ENCODE results near the gene RANBP1.
"Not testable (repeated sequence)": the region's sequence is repeated elsewhere in the genome, so short reads cannot be mapped to it uniquely, and the experiment has no call there.

RANBP1 gene

DNA sequence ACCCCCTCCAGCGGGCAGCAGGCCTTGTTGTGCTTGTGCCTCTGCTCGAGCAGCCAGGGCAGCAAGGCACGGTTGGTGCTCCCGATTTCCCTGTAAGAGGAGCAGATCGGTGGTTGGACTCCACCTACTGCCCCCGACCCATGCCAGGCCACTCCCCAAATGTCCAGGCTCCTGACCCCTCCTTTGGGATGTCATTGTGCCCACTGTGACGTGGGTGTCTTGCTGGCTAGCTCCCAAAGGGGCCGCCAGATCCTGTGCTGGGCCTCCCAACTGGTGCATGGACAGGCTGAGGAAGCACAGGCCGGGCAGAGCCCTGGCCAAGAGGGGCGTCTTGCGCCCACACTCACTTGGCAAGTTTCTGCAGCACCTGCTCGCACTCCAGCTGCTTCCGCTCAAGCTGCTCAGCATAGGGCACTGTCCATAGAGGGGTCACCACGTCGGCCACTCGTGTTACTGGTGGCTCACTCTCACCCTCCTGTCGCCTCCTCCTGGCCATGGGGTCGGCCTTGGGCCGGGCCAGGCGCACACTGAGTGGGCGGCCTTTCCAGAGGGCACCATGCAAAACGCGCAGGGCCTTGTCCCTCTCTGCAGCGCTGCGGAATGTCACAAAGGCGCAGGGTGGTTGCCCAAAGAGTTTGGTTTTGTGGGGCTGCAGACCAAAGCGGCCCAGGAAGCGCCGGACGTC is at the start of gene RANBP1:
Gene RANBP1, plus strand, starts transcription at position 414 of the 685 bp plus-strand sequence. Its CDS starts 81 bp downstream, at position 495.
- DNase-seq = no peak

DNA sequence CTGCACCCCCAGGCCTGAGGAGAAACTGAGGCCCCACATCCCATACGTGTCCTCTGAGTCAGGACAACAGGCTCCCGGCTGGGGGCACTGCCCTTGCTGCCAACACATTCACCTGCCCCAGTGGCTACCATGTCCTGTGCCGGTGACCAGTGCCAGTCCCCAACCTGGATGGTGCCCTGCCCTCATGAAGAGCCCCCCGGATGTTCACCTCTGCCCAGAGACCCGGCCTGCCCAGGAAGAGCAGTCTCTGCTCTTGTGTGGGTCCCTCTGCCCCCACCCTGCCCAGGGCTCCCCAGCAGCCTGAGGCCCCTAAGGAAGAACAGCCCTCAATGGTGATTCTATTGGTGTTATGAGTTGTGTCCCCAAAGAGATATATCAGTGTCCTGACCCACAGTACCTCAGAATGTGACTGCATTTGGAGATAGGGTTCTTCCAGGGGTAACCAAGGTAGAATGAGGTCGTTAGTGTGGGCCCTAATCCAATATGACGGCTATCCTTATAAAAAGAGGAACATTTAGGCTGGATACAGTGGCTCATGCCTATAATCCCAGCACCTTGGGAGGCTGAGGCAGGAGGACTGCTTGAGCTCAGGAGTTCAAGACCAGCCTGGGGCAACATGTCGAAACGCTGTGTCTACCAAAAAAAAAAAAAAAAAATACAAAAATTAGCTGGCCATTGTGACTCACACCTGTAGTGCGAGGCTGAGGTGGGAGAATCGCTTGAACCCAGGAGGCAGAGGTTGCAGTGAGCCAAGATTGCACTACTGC is 49.1 kb upstream of the RANBP1 start:
- no peak for DNase-seq

DNA sequence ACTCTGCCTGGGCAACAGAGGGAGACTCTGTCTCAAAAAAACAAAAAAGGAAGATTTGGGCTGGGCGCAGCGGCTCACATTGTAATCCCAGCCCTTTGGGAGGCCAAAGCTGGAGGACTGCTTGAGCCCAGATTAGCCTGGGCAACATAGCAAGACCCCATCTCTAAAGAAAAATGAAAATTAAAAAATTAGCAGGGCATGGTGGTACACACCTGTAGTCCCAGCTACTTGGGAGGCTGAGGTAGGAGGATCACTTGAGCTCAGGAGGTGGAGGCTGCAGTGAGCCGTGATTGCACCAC is 48.6 kb upstream of the RANBP1 start:
- not testable (repeated sequence) for DNase-seq

DNA sequence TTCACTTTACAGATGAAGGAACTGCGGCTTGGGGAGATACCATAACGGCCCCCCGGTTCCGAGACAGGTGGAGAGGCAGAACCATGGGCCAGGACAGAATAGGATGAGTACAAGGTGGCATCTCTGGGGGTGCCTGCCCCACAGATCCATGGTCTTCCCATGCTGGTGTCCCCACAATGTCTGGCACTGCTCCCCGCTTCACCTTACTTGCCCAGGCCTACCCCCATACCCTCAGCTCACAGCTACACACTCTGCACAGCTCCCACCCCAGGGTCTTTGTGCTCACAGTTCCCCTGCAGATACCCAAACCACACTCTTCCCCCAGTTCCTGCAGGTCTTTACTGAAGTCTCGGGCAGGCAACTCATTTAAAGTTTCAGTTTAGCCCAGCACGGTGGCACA is 47.3 kb upstream of the RANBP1 start:
- DNase-seq = no peak

DNA sequence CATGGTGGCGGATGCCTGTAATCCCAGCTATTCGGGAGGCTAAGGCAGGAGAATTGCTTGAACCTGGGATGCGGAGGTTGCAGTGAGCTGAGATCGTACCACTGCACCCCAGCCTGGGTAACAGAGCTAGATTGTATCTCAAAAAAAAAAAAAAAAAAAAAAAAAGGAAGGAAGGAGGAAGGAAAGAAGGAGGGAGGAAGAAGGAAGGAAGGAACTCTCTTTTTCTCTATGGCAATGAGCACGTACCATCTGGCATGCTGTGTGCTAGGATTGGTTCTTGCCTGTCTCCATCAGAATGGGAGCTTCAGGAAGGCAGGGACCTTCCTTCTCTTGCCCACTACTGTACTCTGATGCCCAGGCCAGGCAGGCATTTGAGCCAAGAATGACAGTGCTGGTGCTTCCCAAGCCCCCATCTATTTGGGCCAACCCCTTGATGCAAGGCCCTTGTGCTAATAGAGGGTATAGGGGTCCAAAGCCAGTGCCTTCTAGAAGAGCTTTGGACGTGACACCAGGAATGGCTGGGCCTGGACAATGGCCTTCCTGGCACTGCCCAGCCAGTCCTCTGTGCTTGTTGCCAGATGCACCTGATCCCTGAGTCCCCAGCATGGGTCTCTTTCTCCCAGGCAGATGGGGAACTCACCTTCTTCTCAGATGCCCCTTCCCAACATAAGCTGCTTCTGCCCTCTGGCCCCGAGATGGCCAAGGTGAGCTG is 46.4 kb upstream of the RANBP1 start:
- DNase-seq = no peak

DNA sequence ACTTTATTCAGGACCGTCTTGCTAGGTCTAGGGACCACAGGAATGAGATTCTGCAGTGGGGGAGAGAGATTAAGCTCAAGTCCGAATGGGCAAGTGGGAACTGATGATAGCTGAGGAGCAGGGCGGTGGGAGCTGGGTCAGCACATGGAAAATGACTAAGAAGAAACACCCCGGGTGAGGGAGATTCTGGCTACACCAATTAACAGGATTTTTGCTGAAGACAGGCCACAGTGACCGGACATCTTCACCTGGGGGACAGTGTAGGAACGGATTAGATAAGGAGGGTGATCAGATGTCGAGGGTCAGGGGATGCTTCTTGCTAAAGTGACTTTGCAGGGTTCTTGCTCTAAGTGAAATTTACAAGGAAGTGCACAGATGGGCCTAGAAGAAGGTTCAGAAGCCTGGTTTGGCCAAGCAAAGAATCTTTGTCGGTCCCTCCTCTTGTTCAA is 44.4 kb upstream of the RANBP1 start:
- no peak for DNase-seq

DNA sequence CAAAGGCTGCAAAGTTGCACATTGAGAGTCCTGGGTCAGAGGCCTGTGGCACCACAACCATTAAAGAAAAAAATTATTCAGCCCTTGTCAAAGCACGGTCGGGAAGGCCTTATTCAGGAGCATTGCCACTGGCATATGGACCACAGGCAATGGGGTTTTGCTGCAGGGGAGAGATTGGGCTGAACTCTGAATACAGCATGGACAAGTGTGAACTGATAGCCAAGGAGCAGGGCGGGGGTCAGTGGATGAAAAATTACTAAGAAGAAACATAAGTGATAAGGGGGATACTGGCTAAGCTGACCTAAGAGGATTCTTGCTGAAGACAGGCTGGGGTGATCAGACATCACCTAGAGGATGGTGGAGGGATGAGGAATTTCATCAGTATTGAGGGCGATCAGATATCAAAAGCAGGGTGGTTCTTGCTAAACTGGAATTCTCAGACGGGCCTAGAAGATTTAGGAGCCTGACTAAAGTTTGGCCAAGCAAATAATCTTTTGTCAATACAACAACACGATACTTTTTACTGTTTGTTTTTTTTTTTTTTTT is 39.2 kb upstream of the RANBP1 start:
- no peak for DNase-seq

DNA sequence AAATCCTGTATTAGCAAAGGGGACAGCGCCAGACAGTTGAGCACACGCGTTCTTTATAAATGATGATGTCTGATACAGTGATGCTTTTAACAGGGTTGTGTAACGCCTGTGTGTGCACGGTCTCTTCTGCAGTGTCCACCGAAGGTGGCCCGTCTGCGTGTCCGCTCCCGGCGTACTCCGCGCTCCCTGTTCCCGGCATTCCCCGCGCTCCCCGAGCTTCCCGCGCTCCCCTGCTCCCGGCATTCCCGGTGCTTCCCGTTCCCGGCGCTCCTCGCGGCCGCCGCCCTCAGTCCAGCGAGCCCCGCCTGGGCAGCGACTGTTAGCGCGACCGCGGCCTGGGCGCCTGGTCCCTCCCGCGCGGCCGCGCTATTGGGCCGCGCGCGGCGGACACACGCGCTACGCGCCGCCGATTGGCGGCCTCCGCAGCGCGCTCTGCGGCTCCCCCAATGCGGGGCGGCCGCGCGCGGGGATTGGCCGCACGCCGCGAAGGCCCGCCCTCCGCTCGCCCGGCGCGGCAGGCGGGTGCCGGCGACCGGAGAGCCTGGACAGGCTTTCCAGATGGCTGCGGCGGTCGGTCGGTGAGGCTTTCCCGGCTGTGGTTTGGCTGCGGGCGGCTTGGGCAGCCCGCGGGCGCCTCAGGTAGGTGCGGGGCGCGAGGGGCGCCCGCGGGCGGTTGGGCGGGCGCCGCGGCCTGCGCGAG is 36.0 kb upstream of the RANBP1 start, which contains the start of gene DGCR8:
Gene DGCR8, plus strand, starts transcription at position 497 of the 700 bp plus-strand sequence. CDS start 5,723 bp downstream, outside the sequence.
- peak; percentile 95 for DNase-seq

DNA sequence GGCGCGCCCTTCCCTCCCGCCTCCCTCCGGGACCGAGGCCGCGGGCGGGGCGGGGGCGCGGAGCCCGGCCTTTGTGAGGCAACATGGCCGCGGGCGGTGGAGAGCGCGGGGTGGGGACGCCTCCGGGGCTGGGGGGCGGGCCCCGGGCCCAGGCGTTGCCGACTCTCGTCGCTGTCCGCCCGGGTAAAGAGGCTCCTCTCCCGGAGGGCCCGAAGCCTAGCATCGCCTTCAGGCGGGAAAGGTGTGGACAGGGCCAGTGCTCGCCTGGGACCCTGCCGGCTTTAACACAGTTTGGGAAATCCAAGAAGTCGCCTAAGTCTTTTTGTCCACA is 35.5 kb upstream of the RANBP1 start:
- DNase-seq = peak; percentile 55

DNA sequence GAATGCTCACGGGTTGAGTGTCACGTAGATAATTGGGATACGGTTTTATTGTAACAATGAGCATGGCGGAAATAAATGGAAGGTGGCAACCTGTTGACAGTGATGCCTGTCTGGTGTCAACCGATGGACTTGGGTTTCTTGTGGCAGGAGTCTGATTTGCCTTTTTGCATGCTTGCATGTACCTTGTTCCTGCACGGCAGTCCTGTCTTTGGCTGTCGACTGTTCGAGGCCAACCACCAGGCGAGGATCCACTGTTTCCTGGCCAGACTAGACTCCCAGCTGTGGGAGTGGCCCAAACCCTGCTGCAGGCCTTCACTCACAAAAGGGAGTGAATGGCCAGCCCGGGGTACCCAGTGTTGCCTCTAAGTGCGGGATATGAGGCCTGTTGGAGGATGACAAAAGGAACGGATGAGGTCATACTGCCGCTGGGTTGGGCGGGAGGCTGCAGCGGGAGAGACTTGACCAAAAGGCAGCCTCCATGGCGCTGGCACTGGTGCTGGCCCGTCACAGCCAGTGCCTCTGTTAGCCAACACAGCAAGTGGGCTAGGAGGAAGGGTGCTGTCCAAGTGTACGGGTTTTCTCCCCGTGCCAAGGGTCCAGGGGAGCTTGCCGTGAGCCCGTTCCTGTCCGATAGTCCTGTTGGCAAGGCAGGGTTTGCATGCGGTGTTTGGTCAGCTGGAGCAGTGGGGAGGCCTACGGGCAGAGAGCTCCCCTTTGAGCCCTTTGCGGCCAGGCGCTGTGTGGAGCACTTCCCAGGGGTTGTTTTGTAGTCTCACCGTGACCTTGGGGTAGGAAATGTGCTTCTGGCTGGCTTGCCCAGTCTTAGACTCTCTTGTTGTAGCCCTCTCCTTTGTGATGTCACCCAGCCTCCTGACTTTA is 34.9 kb upstream of the RANBP1 start:
- peak; percentile 28 for DNase-seq

DNA sequence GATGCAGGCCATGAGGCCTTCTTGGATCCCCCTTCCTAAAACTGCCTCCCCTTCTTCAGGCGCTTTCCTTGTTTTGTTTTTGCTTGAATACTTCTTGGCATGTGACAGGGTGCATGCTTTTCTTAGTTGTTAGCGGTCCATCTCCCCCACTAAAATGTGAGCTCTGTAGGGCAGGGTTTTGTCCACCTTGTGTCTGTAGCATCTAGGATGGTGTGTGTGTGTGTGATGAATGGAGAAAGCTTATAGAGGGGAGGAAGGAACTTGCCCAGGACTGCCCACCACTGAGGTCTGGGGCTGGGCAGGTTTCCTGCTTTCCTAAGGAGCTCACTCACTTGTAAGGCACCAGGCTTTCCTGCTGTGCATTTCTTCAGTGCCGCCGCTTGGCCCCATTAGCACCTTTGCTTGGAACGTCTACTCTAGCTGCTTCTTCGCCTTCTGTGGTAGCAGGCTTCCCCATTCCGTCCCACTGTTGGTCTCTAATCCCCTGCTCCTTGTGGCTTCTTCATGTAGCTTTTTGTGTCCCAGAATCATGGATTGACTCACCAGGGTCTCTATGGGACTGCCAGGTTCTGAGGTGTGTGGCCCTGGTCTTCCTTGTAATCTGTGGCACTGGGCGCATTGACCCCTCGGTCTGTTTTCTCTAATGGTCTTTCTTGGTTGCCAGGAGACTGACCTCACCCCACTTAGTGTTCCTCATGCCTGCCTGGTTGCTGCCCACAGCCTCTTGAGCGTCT is 32.6 kb upstream of the RANBP1 start:
- no peak for DNase-seq

DNA sequence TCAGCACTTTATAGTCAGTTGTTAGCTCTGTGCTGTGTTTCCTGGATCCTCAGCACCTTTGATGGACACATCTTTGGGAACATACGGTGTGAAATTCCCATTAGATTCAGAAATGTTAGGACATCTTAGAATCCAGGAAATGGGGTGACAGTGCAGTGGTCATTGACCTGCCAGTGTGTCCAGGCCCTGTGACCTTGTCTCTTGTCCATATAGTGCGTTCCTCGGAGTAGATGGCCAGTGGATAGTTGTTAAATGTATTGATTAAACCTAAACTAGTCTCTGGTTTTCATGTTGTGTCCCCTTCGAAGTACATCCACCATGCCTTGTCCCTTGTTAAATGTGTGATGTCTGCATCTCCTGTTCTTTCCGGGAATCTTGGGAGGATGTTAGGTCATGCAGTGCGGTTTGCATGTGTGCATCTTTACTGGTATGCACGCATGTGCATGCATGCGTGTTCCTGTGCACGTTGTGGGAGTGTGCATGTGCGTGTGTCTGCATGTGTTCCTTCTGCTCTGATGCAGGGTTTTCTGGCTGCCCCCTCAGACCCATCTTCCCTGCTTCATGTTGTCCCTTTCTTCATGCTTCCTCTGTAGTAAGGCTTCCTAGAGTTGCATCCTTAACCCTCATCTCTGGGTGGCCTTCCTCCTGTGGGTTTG is 31.9 kb upstream of the RANBP1 start:
- no peak for DNase-seq

DNA sequence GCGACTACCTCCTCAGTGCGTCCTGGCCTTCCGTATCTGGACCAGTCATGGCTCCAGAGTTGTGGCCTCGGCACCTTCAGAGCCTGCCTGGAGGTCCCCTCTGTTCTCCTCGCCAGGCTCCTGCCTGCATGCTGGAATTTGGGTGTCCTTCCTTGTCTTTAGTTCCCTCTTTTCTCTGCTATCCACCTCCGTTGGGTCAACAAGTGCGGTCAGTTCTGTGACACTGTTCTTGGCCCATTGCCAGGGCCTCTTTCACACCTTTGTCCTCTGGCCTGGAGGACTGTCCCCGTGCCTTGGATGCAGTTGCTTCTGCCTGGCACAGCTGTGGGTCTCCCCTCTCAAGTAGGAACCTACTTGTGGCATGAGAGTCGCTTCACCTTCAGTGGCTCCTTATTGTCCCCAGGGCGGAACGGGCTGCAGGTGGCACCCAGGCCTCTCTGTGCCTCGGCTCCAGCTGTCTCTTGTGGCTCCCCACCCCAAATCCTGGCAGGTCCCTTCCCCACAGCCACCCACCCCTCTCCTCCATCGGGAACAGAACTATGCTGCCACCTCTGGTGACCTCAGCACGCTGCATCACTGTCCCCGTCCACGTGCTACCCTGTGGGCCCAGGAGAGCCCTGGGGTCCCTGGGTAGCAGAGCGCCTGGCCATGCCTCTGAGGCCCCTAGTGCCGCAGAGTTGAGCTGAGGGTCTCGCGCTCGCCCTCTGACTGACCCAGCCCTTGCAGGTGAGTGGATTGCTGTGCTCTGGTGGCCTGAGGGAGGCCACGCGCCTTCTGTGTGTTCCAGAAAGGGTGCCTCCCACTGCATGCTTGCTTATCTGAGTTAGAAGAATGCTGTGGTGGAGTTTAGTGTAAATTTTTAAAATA is 31.1 kb upstream of the RANBP1 start:
- DNase-seq = peak; percentile 6

DNA sequence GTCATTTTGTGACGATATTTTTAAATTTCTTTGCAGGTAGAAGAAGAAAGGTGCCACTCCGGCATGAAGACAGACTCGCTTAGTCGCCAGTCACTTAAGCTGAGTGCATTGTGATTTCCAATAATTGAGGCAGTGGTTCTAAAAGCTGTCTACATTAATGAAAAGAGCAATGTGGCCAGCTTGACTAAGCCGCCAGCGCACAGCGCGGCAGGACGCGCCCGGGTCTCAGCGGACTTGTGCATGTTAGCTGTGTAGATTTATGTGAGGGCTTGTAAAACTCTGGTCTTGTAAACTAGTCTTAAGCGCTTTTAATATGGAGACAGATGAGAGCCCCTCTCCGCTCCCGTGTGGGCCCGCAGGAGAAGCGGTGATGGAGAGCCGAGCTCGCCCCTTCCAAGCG is 30.3 kb upstream of the RANBP1 start:
- no peak for DNase-seq

DNA sequence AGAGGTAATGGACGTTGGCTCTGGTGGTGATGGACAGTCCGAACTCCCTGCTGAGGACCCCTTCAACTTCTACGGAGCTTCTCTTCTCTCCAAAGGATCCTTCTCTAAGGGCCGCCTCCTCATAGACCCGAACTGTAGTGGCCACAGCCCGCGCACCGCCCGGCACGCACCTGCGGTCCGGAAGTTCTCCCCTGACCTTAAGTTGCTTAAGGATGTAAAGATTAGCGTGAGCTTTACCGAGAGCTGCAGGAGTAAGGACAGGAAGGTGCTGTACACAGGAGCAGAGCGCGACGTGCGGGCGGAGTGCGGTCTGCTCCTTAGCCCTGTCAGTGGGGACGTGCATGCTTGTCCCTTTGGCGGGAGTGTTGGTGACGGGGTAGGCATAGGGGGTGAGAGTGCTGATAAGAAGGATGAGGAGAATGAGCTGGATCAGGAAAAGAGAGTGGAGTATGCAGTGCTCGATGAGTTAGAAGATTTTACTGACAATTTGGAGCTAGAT is 29.8 kb upstream of the RANBP1 start:
- DNase-seq = no peak

DNA sequence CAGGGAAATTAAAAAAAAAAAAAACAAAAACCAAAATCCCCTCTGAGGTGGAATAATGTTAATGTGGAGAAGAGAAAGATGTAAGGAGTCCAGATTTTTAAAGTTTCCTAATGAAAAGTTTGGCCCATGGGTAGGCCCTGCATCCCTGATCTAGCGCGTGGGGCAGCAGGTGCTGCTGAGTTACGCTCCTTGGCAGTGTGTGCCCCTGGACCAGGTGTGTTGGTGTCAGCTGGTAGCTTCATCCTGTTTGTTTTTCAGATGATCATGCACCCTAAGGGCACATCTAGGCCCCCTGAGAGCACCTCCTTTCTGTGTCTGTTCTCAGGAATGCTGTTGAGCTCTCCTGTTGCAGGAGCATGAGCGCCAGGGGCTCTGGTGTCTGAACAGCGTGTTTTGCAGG is 29.1 kb upstream of the RANBP1 start:
- no peak for DNase-seq

DNA sequence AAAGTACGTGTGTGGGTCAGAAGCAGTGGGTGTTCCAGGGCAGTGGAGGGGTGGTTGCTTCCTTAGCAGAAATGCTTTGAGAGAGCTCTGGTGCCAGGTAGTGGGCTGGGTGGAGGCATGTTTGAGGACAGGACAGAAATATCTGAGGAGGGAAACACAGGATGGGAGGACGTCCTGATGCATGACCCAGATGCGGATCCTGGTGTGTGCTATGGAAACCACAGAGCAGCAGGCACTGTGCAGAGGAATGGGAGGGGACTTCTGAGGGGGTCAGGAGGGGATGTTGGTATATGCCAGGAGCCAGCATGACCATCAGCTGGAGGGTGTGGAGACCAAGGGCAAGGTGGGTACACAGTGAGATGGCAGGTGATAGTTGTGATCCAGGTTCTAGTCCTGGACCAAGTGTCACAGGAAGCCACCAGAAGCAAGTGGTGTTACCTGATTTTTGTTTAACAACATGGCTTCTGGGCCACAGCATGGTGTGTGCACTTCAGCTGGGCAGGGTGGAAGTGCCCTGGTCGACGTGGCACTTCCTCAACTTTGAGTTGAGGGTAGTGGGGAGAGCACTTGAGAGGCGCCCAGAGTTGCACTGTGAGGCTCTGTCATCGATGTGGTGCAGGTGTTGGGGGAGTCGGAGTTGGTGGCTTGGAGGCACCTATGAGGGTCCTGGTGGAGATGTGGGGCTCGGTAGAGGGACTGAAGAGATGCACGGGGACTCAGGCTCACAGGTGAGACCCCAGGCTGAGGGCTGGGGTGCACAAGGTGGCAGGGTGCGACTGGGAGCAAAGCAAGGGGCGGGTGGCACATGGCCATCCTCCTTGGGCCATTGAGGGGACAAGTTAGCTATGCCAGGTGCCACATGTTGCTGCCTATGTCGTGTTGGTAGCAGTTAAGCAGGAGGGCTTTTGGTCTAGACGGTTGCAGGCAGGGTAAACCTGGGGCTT is 28.3 kb upstream of the RANBP1 start:
- no peak for DNase-seq

DNA sequence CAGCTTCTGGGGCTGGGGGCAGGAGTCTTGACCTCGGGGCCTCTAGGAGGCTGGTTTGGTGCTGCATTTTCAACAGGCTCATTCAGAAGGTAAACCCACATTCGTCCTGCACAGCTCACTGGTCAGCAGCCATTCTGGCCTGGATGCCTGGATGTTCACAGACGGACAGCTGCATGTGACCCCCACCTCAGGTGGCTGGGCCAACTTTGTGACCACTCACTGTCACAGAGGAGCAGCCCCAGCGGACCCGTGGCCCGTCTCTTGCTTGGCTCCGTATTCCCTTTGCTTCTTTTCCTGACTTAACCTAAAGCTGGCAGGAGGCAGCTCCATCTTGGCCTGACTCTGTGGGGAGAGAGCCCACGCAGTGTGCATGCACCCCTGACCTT is 27.6 kb upstream of the RANBP1 start:
- no peak for DNase-seq
